ENCODE results near the gene NUDT21. TPM values are rescaled to one million over a fixed set of nuclear protein-coding genes. Genes with fewer than 3 reads are reported as not detected.

The NUDT21 gene
- total RNA-seq, 1 donor from 2014 or later, result 102 TPM

Other genes with a start within 250 kb of the NUDT21 start
- gene AMFR, start 25.8 kb downstream of the NUDT21 start, total RNA-seq, result 244 and 318 TPM in 2 replicates
- 71.6 and 155 TPM in 2 replicates for gene OGFOD1, start 222 bp upstream of the NUDT21 start, total RNA-seq
- gene BBS2, start 68.7 kb upstream of the NUDT21 start, total RNA-seq, result 40.6 and 52.2 TPM in 2 replicates
- gene MT4, start 113.7 kb upstream of the NUDT21 start, total RNA-seq, result not detected in 2 replicates
- not detected in 2 replicates for gene MT3, start 138.2 kb upstream of the NUDT21 start, total RNA-seq
- gene MT2A, start 157.3 kb upstream of the NUDT21 start, total RNA-seq, result 21.3 and 82.5 TPM in 2 replicates
- gene MT1E, start 174.4 kb upstream of the NUDT21 start, total RNA-seq, result 13.8 and 103 TPM in 2 replicates
- gene MT1M, start 181.3 kb upstream of the NUDT21 start, total RNA-seq, result 0.34 and 0.98 TPM in 2 replicates
- 2.3 TPM in 1 of 2 replicates, not detected in the other for gene MT1A, start 187.3 kb upstream of the NUDT21 start, total RNA-seq
- gene MT1B, start 200.6 kb upstream of the NUDT21 start, total RNA-seq, result not detected in 2 replicates
- 0.34 and 0.93 TPM in 2 replicates for gene MT1F, start 206.6 kb upstream of the NUDT21 start, total RNA-seq
- gene MT1G, start 216.7 kb upstream of the NUDT21 start, total RNA-seq, result not detected in 2 replicates
- gene MT1H, start 218.5 kb upstream of the NUDT21 start, total RNA-seq, result not detected in 2 replicates
- 12.2 and 22.3 TPM in 2 replicates for gene MT1X, start 231.1 kb upstream of the NUDT21 start, total RNA-seq